Transverse colon (tissue), 4 donors: ENCODE data around the gene ADNP. TPM values are rescaled to one million over a fixed set of nuclear protein-coding genes. Genes with fewer than 3 reads are reported as not detected.

Source experiments
- DNase-seq: peaks from one replicate; pipeline ENCODE4 v3.0.0-alpha.2; 2019
- H3K27ac ChIP-seq, 4 donors: fragments of 200-600 bp; sonication (generic); 2 replicates each; pipeline ENCODE4 v1.5.1; 2016 to 2018; ENCODE audit warnings: inconsistent platforms in 4 of 4
- H3K27me3 ChIP-seq: fragments of 200-600 bp; sonication (generic); 2 replicates; pipeline ENCODE4 v1.5.1; 2017; ENCODE audit warnings: inconsistent platforms
- H3K36me3 ChIP-seq, 4 donors: fragments of 200-600 bp; sonication (generic); 2 replicates each; pipeline ENCODE4 v1.5.1; 2017 to 2019; ENCODE audit warnings: inconsistent platforms in 4 of 4
- H3K4me1 ChIP-seq, 4 donors: fragments of 200-600 bp; sonication (generic); 2 replicates each; pipeline ENCODE4 v1.5.1; 2017 to 2020; ENCODE audit warnings: inconsistent platforms in 4 of 4
- H3K4me3 ChIP-seq, 4 donors: fragments of 200-600 bp; sonication (generic); 1 replicate in 1 of 4; 2 replicates in 3 of 4; pipeline versions ENCODE4 v1.5.1 to v1.6.1; 2017 to 2019; ENCODE audit warnings: inconsistent platforms in 4 of 4
- H3K9me3 ChIP-seq, 2 donors: fragments of 200-600 bp; sonication (generic); 2 replicates each; pipeline ENCODE4 v1.5.1; 2017 to 2019; ENCODE audit warnings: inconsistent platforms in 2 of 2
- CTCF ChIP-seq, 5 experiments: fragments of 200-600 bp in 3 of 5; fragments of 450-650 bp in 2 of 5; sonication (generic) in 3 of 5; IDR thresholded peaks; 1 replicate in 2 of 5; 2 replicates in 3 of 5; pipeline ENCODE4 v1.5.1; 2016 to 2017; ENCODE audit warnings: antibody characterized with exemption in 5 of 5, inconsistent platforms in 3 of 5, mild to moderate bottlenecking in 2 of 5, moderate library complexity in 1 of 5
- EP300 ChIP-seq: sonication (generic); formaldehyde crosslinking; IDR thresholded peaks from one replicate; pipeline ENCODE4 v1.6.1; 2017; ENCODE audit warnings: antibody characterized with exemption, low read depth
- POLR2A ChIP-seq: fragments of 450-650 bp; IDR thresholded peaks from one replicate; pipeline ENCODE4 v1.6.1; 2016; ENCODE audit warnings: antibody characterized with exemption, mild to moderate bottlenecking, moderate library complexity
- POLR2AphosphoS5 ChIP-seq, 3 donors: sonication (generic); formaldehyde crosslinking; IDR thresholded peaks; one replicate each; pipeline ENCODE4 v1.6.1; 2016; ENCODE audit warnings: antibody characterized with exemption in 3 of 3
- WGBS, 2 donors: methylation state at CpG; one replicate each; pipeline ENCODE4 v1.1.5; 2018; ENCODE audit warnings: low coverage in 1 of 2; 5-methylcytosine and 5-hydroxymethylcytosine counted together
- in situ Hi-C, 4 donors: fragments of 200-750 bp; cut with MboI; loops; one replicate each; pipeline versions ENCODE4 v1.15.0 to v1.15.1; 2017; ENCODE audit warnings: low sequenced_read_pairs in 3 of 4, low pct_ligation_motif_present in 1 of 4, low pct_unique_long_range_greater_than_20kb in 1 of 4
- intact Hi-C: fragments of 100-400 bp; cut with DNase I; formaldehyde crosslinking; loops from one replicate; pipeline ENCODE4 v1.15.1; 2023; ENCODE audit warnings: low total_unique reads
- total RNA-seq, 4 donors: library from RNA; depleted of rRNA; stranded (reverse); fragments of >200 nt; gene quantifications; one replicate each; pipeline ENCODE4 v1.1.0, GENCODE V29; 2016

ADNP gene
- total RNA-seq, 4 donors from 2014 or later, result 34.8 to 65.7 (median 42.5) TPM

GRCh38 chr20:50915424-50915823 is 15.8 kb downstream of the ADNP start:
- Histone ChIP-seq H3K36me3 (no peaks in the 10 kb centered on the region), H3K27me3 (no peaks in the 10 kb centered on the region), H3K27ac (peak overlapping the region in 3 of 4 donors; percentile 22 to 45 (median 42)), H3K9me3 (no peaks in the 10 kb centered on the region), H3K4me1 (peaks cover 19 to 86% (median 45%) of the 10 kb centered on the region in 4 donors), H3K4me3 (no peak overlapping the region)
- no peak for TF ChIP-seq CTCF (IDR thresholded peaks at IDR 0.05)
- TF ChIP-seq POLR2AphosphoS5 (IDR thresholded peaks at IDR 0.05), result no peak
- no peak for TF ChIP-seq POLR2A
- TF ChIP-seq EP300, result no peak
- in situ Hi-C loops, result no loop called here
- intact Hi-C loops, result no loop called here
- DNase-seq, result no peak
- 47 to 51% methylated on average over 3 of the region's 3 CpGs for WGBS, 2 donors

- Histone ChIP-seq H3K27me3 (no peaks in the 10 kb centered on the region), H3K27ac (no peak overlapping the region), H3K4me1 (peaks cover 19 to 71% (median 35%) of the 10 kb centered on the region in 4 donors), H3K9me3 (no peaks in the 10 kb centered on the region), H3K36me3 (no peaks in the 10 kb centered on the region), H3K4me3 (no peak overlapping the region)
- DNase-seq, result no peak
- TF ChIP-seq EP300, result no peak
- TF ChIP-seq CTCF (IDR thresholded peaks at IDR 0.05), result no peak
- TF ChIP-seq POLR2AphosphoS5 (IDR thresholded peaks at IDR 0.05), result no peak
- TF ChIP-seq POLR2A, result no peak
- in situ Hi-C loops (no loop called here), intact Hi-C loops (no loop called here)
- WGBS, 2 donors, result 50 to 58% methylated on average over 1 to 2 of the region's 2 CpGs
Observed at GRCh38 chr20:50913690-50914375, 17.4 kb downstream of the ADNP start.

- no peak for DNase-seq
- Histone ChIP-seq H3K4me1 (peaks cover 12 to 53% (median 23%) of the 10 kb centered on the region in 4 donors), H3K27me3 (no peaks in the 10 kb centered on the region), H3K36me3 (no peaks in the 10 kb centered on the region), H3K4me3 (no peak overlapping the region), H3K27ac (no peak overlapping the region), H3K9me3 (no peaks in the 10 kb centered on the region)
- intact Hi-C loops (no loop called here), in situ Hi-C loops (no loop called here)
- 46 to 57% methylated on average over 1 of the region's 1 CpG for WGBS, 2 donors
- no peak for TF ChIP-seq EP300
- no peak for TF ChIP-seq POLR2A
- TF ChIP-seq POLR2AphosphoS5 (IDR thresholded peaks at IDR 0.05), result no peak
- TF ChIP-seq CTCF (IDR thresholded peaks at IDR 0.05), result no peak
Observed at GRCh38 chr20:50911716-50912115, 19.5 kb downstream of the ADNP start.

GRCh38 chr20:50911030-50911429 is 20.2 kb downstream of the ADNP start:
- H3K4me1 ChIP-seq, result peaks cover 5 to 46% (median 16%) of the 10 kb centered on the region in 4 donors
- intact Hi-C loops, result no loop called here
- H3K9me3 ChIP-seq, result no peaks in the 10 kb centered on the region
- H3K27me3 ChIP-seq, result no peaks in the 10 kb centered on the region
- in situ Hi-C loops, result no loop called here
- 70 to 75% methylated on average over 3 of the region's 3 CpGs for WGBS, 2 donors
- no peak overlapping the region for H3K4me3 ChIP-seq
- H3K36me3 ChIP-seq, result no peaks in the 10 kb centered on the region
- DNase-seq, result no peak
- no peak for TF ChIP-seq EP300
- no peak for TF ChIP-seq POLR2AphosphoS5 (IDR thresholded peaks at IDR 0.05)
- TF ChIP-seq CTCF (IDR thresholded peaks at IDR 0.05), result no peak
- no peak for TF ChIP-seq POLR2A
- H3K27ac ChIP-seq, result no peak overlapping the region
